IPS-18c (cell line): ENCODE data around the gene GRPEL2.

ENCODE experiments used
- H3K4me3 ChIP-seq: 2 replicates; pipeline ENCODE4 v1.7.0; 2013; ENCODE audit warnings: low read depth, mild to moderate bottlenecking, low read length, moderate library complexity; ENCODE audit not compliant: insufficient read depth
- H3K9me3 ChIP-seq: one replicate; pipeline ENCODE4 v1.6.1; 2013; ENCODE audit warnings: mild to moderate bottlenecking, low read length, moderate library complexity; ENCODE audit not compliant: control insufficient read depth, insufficient read depth

The GRPEL2 gene

DNA sequence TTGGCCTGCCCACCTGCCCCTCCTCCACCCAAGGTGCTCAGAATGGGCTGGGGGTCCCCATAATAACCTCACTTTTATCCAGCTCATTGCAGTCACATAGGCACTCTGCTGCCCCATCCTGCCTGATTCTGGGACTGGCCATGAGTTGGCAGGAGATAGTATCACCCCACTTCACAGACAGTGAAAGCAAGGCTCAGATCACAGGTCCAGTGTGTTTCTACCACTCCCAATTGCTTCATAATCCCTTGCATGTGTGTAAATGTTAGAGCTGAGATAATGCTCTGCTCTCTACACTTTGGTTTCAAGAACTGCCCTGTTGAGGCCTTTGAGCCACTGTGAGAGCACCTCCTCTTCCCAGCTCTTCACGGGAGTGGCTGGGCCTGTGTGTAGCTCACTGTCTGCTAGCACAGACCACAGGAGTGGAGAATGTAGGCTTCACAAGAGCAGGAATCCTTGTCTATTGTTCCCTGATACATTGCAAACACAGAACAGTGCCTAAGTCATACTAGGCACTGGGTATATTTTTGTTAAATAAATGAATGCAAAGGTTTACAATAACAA lies 20.9 kb downstream of the GRPEL2 start:
- Histone ChIP-seq H3K9me3 (no peaks in the 10 kb centered on the region), H3K4me3 (no peak overlapping the region)

GRCh38 chr5:149367249-149367971 lies 22.1 kb downstream of the GRPEL2 start:
- Histone ChIP-seq H3K9me3 (no peaks in the 10 kb centered on the region), H3K4me3 (no peak overlapping the region)

GRCh38 chr5:149367972-149368645 lies 22.8 kb downstream of the GRPEL2 start:
- Histone ChIP-seq H3K4me3 (no peak overlapping the region), H3K9me3 (no peaks in the 10 kb centered on the region)

GRCh38 chr5:149370878-149371277 lies 25.6 kb downstream of the GRPEL2 start:
- no peaks in the 10 kb centered on the region for H3K9me3 ChIP-seq
- H3K4me3 ChIP-seq: no peak overlapping the region

GRCh38 chr5:149371296-149371962 lies 26.1 kb downstream of the GRPEL2 start:
- no peak overlapping the region for H3K4me3 ChIP-seq
- H3K9me3 ChIP-seq: no peaks in the 10 kb centered on the region

DNA sequence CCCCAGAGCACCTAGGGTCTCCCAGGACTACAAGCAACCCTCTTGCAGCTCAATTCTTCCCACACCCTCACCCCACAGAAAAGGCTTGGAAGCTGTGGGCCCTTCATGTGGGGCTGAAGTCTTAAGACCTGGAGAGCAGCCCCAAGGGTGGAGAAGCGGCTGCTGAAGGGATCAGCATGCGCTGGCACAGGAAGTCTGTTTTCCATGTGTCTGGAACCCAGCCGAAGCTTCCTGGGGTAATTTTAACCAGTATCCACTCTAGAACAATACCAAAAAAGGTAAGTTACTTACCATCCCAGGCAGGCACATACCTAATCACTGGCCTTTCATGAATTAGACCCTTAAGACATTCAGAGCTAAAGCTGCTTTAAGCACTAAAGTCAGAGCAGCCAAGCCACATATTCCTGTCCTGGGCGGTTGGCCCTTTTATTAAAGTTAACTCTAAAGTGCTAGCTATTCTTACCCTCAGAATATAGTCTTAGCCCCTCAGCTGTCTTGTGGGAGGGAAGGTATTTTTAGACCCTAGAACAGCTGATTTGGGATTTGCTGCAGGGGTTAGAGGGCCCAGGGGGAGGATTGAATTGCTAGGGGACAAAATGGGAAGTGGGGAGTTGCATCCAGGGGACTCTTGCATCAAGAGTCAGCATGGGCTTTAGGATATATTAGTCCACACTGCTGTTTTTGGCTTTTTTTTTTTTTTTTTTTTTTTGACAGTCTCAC lies 26.9 kb downstream of the GRPEL2 start:
- H3K9me3 ChIP-seq: no peaks in the 10 kb centered on the region
- no peak overlapping the region for H3K4me3 ChIP-seq

DNA sequence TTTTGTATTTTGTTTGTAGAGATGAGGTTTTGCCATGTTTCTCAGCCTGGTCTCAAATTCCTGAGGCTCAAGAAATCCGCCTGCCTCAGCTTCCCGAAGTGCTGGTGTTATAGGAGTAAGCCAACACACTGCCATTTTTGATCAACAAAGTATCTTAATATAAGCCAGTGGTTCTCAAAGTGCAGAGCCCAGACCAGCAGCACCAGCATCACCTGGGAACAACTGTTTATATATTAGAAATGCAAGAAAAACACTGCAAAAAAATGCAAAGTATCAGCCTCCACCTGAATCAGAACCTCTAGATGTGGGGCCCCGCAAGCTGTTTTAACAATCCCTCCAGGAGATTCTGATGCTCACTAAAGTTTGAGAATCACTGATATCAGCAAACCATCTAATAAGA lies 27.6 kb downstream of the GRPEL2 start:
- no peak overlapping the region for H3K4me3 ChIP-seq
- H3K9me3 ChIP-seq: no peaks in the 10 kb centered on the region

GRCh38 chr5:149374303-149374702 lies 29.0 kb downstream of the GRPEL2 start:
- Histone ChIP-seq H3K4me3 (no peak overlapping the region), H3K9me3 (no peaks in the 10 kb centered on the region)

GRCh38 chr5:149374801-149375200 lies 29.5 kb downstream of the GRPEL2 start:
- no peaks in the 10 kb centered on the region for H3K9me3 ChIP-seq
- H3K4me3 ChIP-seq: no peak overlapping the region

DNA sequence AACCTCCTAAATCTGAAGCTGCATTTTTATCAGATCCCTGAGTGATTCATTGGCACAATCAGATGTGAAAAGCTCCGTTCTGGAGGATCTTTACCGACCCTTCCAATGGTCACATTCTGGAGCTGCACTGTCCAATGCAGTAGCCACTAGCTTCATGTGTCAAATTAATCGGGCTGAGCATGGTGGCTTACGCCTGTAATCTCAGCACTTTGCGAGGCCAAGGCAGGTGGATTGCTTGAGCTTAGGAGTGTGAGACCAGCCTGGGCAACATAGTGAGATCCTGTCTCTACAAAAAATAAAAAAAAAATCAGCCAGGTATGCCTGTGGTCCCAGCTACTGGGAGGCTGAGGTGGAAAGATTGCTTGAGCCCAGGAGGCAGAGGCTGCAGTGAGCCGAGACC lies 30.1 kb downstream of the GRPEL2 start:
- no peak overlapping the region for H3K4me3 ChIP-seq
- no peaks in the 10 kb centered on the region for H3K9me3 ChIP-seq

DNA sequence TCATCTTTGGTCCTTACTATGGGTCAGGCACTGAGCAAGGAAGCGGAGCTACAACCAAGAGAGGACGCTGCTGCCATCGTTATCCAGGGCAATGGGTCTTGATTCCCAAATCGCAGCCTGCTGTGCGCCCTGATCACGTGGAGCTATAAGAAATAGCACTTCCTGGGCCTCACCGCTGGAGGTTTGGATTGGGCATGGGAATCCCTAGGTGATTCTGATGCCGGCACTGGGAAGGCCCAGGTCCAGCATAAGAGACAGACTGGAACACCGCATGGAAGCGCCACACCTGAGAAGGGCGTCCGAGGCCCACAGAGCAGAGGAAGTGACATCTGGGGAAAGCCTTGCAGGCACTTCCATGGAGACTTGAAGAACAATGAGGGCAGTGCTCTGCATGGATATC lies 30.8 kb downstream of the GRPEL2 start:
- no peak overlapping the region; the same call in 1 of the 2 replicates for H3K4me3 ChIP-seq
- no peaks in the 10 kb centered on the region for H3K9me3 ChIP-seq

DNA sequence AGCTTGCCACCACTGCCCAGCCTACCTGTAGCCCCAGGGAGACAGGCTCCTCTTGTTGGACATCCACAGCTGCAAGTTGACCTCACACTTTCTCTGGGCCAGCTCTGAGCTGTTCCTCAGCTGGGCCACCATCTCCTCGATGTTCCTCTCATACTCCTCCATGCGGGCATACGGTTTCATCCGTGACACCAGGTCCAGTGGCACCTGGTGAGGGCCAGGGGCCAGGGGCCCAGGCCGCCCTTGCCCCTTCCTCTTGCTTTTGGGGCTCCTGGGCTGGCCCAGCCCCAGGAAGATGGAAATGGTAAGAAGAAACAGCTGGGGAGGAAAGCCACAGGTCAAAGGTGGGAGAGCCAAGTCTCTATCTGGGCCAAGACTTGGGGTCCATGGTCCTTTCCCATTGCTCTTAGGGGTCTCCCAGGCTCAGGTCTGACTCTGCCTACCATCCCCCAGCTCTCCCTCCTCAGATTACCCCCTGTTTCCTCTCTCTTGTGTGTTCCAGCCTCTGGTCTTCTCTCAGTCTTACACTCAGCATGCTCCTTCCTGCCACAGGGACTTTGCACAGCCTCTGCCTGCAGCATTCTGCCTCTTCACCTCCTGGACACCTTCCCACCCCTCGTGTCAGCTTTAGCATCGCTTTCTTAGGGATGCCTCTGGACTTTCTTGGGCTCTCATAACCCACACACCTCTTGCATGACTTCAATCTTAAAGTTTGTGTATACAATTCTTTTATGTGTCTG lies 31.6 kb downstream of the GRPEL2 start:
- no peaks in the 10 kb centered on the region for H3K9me3 ChIP-seq
- no peak overlapping the region for H3K4me3 ChIP-seq

GRCh38 chr5:149378241-149378820 lies 33.0 kb downstream of the GRPEL2 start:
- no peak overlapping the region for H3K4me3 ChIP-seq
- H3K9me3 ChIP-seq: no peaks in the 10 kb centered on the region

DNA sequence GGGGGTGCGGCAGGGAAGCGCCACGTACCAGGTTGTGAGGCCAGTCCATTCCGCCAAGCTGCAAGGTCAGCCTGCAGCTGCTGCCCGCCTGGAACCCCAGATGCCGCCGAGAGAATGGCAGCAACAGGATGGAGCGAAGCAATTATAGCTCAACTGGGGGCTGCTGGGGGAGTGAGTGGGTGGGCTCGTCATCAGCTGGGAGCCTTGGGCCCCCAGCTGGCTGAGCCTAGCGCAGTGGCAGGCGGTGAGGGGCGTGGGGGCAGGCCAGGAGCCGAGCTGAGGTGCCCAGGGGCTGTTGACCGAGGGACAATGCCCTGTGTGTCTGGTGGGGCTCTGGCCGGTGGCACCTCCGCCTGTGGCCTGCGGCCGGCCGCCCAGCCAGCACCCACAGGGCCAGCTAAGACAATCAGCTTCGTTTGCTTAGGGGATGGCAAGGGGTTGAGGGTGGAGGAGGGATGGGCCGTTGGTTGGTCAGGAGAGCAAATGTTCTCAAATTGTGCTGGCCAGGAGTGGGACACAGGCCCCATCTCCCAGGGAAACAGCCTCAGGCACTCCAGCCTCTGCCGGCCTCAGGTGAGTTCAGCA lies 34.0 kb downstream of the GRPEL2 start, which contains the start of gene IL17B:
Gene IL17B, minus strand, starts transcription at position 116 of the 585 bp plus-strand sequence. Its CDS starts 67 bp downstream, at position 49.
- no peak within 1 kb of the TSS for H3K4me3 ChIP-seq
- H3K9me3 ChIP-seq: no peaks in the 10 kb centered on the region

- Histone ChIP-seq H3K4me3 (no peak overlapping the region), H3K9me3 (no peaks in the 10 kb centered on the region)
Observed at GRCh38 chr5:149379818-149380374, 34.6 kb downstream of the GRPEL2 start.
